Stimulated activated CD8-positive, alpha-beta memory T cell treated with anti-CD3 and anti-CD28 coated beads, Interleukin-4, amount 100 ng/mL, for 4 hours (primary cell): ENCODE measurements around the gene SRPRB.

Source experiments
- DNase-seq, 2 donors: peaks; one replicate each; pipeline ENCODE4 v3.0.0-alpha.2; 2020; ENCODE audit warnings: low read depth in 2 of 2, low spot score in 1 of 2

The SRPRB gene

GRCh38 chr3:133865136-133865855, 59.7 kb downstream of the SRPRB start:
- no peak for DNase-seq

GRCh38 chr3:133866141-133866540, 60.5 kb downstream of the SRPRB start:
- DNase-seq, result no peak

- DNase-seq, result no peak
These were observed 62.6 kb downstream of the SRPRB start for GRCh38 chr3:133868186-133868585.

GRCh38 chr3:133868758-133869475, 63.3 kb downstream of the SRPRB start:
- DNase-seq, result no peak

GRCh38 chr3:133869586-133869985, 64.0 kb downstream of the SRPRB start:
- DNase-seq, result no peak

GRCh38 chr3:133870822-133871221, 65.2 kb downstream of the SRPRB start:
- DNase-seq, result no peak
